CD14-positive monocyte (primary cell): ENCODE measurements around the gene ABCA4. TPM values are rescaled to one million over a fixed set of nuclear protein-coding genes. Genes with fewer than 3 reads are reported as not detected.

Experiments used
- DNase-seq, 3 donors: peaks; one replicate each; pipeline ENCODE4 v3.0.0-alpha.2; 2011 to 2022
- H2AFZ ChIP-seq: 2 replicates; pipeline ENCODE4 v1.6.0; 2012; ENCODE audit warnings: mild to moderate bottlenecking, low read depth, low read length, inconsistent platforms; ENCODE audit not compliant: insufficient read depth, poor library complexity, severe bottlenecking
- H3K27ac ChIP-seq, 2 donors: 1 replicate in 1 of 2; 2 replicates in 1 of 2; pipeline ENCODE4 v1.5.1; 2012 to 2013; ENCODE audit warnings: low read length in 2 of 2, control low read depth in 1 of 2, inconsistent platforms in 1 of 2, low read depth in 1 of 2, mild to moderate bottlenecking in 1 of 2
- H3K27me3 ChIP-seq, 2 donors: one replicate each; pipeline versions ENCODE4 v1.6.0 to v1.6.1; 2011 to 2013; ENCODE audit warnings: low read length in 2 of 2; ENCODE audit not compliant: control insufficient read depth in 2 of 2, insufficient read depth in 2 of 2
- H3K36me3 ChIP-seq, 2 donors: replicated peaks in 1 of 2; 1 replicate in 1 of 2; 2 replicates in 1 of 2; pipeline versions ENCODE4 v1.5.1 to v1.6.1; 2012 to 2013; ENCODE audit warnings: low read length in 2 of 2, control low read depth in 1 of 2, inconsistent platforms in 1 of 2, mild to moderate bottlenecking in 1 of 2; ENCODE audit not compliant: insufficient read depth in 2 of 2, control insufficient read depth in 1 of 2
- H3K4me1 ChIP-seq, 2 donors: 1 replicate in 1 of 2; 2 replicates in 1 of 2; pipeline versions ENCODE4 v1.5.1 to v1.6.1; 2012 to 2013; ENCODE audit warnings: low read length in 2 of 2, control low read depth in 1 of 2, inconsistent platforms in 1 of 2, mild to moderate bottlenecking in 1 of 2, moderate library complexity in 1 of 2; ENCODE audit not compliant: insufficient read depth in 2 of 2, control insufficient read depth in 1 of 2
- H3K4me2 ChIP-seq: replicated peaks from 2 replicates; pipeline ENCODE3; 2012; ENCODE audit warnings: low read length, moderate library complexity, mild to moderate bottlenecking; ENCODE audit not compliant: poor library complexity, severe bottlenecking; ENCODE audit errors: extremely low read depth
- H3K4me3 ChIP-seq, 3 experiments: fragments of 200-600 bp in 1 of 3; sonication (generic) in 1 of 3; replicated peaks in 1 of 3; 1 replicate in 2 of 3; 2 replicates in 1 of 3; pipeline ENCODE4 v1.5.1; 2011 to 2013; ENCODE audit warnings: low read length in 3 of 3, mild to moderate bottlenecking in 3 of 3, control low read depth in 2 of 3, low read depth in 2 of 3, inconsistent platforms in 1 of 3, moderate library complexity in 1 of 3
- H3K79me2 ChIP-seq: 2 replicates; pipeline ENCODE4 v1.6.0; 2012; ENCODE audit warnings: mild to moderate bottlenecking, control low read depth, inconsistent platforms, low read length, moderate library complexity; ENCODE audit not compliant: insufficient read depth
- H3K9ac ChIP-seq: 2 replicates; pipeline ENCODE4 v1.6.0; 2017; ENCODE audit warnings: low read length, mild to moderate bottlenecking; ENCODE audit not compliant: insufficient read depth, poor library complexity, severe bottlenecking
- H3K9me3 ChIP-seq, 2 donors: replicated peaks in 1 of 2; 1 replicate in 1 of 2; 2 replicates in 1 of 2; pipeline versions ENCODE4 v1.5.1 to v1.6.1; 2012 to 2013; ENCODE audit warnings: low read length in 2 of 2, control low read depth in 1 of 2; ENCODE audit not compliant: control insufficient read depth in 1 of 2, insufficient read depth in 1 of 2
- H4K20me1 ChIP-seq: 2 replicates; pipeline ENCODE4 v1.6.0; 2012; ENCODE audit warnings: mild to moderate bottlenecking, low read length, control low read depth, moderate library complexity; ENCODE audit not compliant: insufficient read depth
- H3K27ac Mint-ChIP-seq, 7 donors: one replicate each; pipeline ENCODE4 v1.8.0; 2020; ENCODE audit warnings: mild to moderate bottlenecking in 7 of 7, mixed read lengths in 7 of 7, moderate library complexity in 6 of 7, inconsistent platforms in 2 of 7
- H3K27me3 Mint-ChIP-seq, 3 donors: one replicate each; pipeline ENCODE4 v1.8.0; 2021 to 2022; ENCODE audit warnings: low read depth in 3 of 3, mild to moderate bottlenecking in 3 of 3, mixed read lengths in 3 of 3, moderate library complexity in 3 of 3, inconsistent platforms in 1 of 3
- H3K36me3 Mint-ChIP-seq, 2 donors: one replicate each; pipeline ENCODE4 v1.8.0; 2020; ENCODE audit warnings: mixed read lengths in 2 of 2, inconsistent platforms in 1 of 2, mild to moderate bottlenecking in 1 of 2
- H3K4me1 Mint-ChIP-seq: one replicate; pipeline ENCODE4 v1.8.0; 2020; ENCODE audit warnings: mild to moderate bottlenecking, mixed read lengths
- H3K4me3 Mint-ChIP-seq, 2 donors: one replicate each; pipeline ENCODE4 v1.8.0; 2020; ENCODE audit warnings: mild to moderate bottlenecking in 2 of 2, mixed read lengths in 2 of 2, moderate library complexity in 1 of 2
- H3K9me3 Mint-ChIP-seq, 7 donors: one replicate each; pipeline ENCODE4 v1.8.0; 2020 to 2022; ENCODE audit warnings: mixed read lengths in 7 of 7, mild to moderate bottlenecking in 6 of 7, moderate library complexity in 6 of 7, inconsistent platforms in 2 of 7
- WGBS: methylation state at CpG from one replicate; pipeline ENCODE4 v1.1.5; 2013; ENCODE audit warnings: missing lambda C conversion rate; ENCODE audit not compliant: insufficient coverage; 5-methylcytosine and 5-hydroxymethylcytosine counted together
- intact Hi-C, 2 donors: fragments of 100-400 bp; cut with micrococcal nuclease; formaldehyde crosslinking; loops; one replicate each; pipeline versions ENCODE4 v1.15.0 to v1.15.1; 2023
- polyA plus RNA-seq, 3 donors: library from polyadenylated mRNA; depleted of rRNA in 1 of 3; unstranded in 2 of 3; stranded (reverse) in 1 of 3; fragments of 300-500 nt in 2 of 3; fragments of >200 nt in 1 of 3; fragmentation: Illumina TruSeq in 2 of 3; gene quantifications; 1 replicate in 2 of 3; 2 replicates in 1 of 3; pipeline ENCODE4 v1.2.3, GENCODE V29; 2012 to 2021
- TF ChIP-seq, protein P1 (sequence below): fragments of 200-600 bp; IDR thresholded peaks from one replicate; pipeline ENCODE4 v1.8.0; 2022; ENCODE audit warnings: antibody characterized with exemption, mild to moderate bottlenecking

ABCA4 gene
- polyA plus RNA-seq, 3 donors = not detected

DNA sequence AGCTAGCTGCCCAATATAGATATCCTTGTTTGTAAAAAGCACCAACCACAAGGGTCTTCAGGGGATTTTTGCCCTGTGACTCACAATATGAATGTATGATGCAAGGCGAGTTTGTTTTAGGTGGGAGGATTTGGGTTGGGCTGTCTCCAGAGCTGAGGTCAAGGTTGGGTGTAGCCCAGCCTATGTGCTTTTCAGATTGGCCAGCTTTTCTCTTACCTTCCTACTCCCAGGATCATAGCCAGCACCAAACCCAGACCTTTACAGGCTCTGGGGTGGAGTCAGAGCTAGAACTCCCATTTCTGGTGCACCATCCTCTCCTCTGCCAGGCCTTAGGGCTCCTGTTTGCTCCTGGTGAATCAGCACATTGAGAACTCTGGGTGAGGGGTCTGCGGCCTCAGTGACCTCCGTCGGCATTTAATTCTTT lies 156.2 kb downstream of the ABCA4 start:
- no peak for DNase-seq
- H2AFZ ChIP-seq = no peak overlapping the region
- no peaks in the 10 kb centered on the region for H3K9me3 ChIP-seq
- no peaks in the 10 kb centered on the region for H4K20me1 ChIP-seq
- no peaks in the 10 kb centered on the region for H3K36me3 ChIP-seq
- H3K4me2 ChIP-seq = no peak overlapping the region
- no peaks in the 10 kb centered on the region for H3K36me3 Mint-ChIP-seq
- no peaks in the 10 kb centered on the region for H3K4me1 ChIP-seq
- WGBS = 100% methylated on average over 3 of the region's 4 CpGs
- H3K4me1 Mint-ChIP-seq = no peaks in the 10 kb centered on the region
- no peak overlapping the region for H3K4me3 Mint-ChIP-seq
- H3K27me3 Mint-ChIP-seq = no peaks in the 10 kb centered on the region
- peaks cover 0 to 4% (median 0%) of the 10 kb centered on the region in 7 donors for H3K9me3 Mint-ChIP-seq
- H3K27ac ChIP-seq = no peak overlapping the region
- no peak overlapping the region for H3K4me3 ChIP-seq
- H3K27ac Mint-ChIP-seq = peak overlapping the region in 1 of 7 donors; percentile 71
- intact Hi-C loops = no loop called here
- no peaks in the 10 kb centered on the region for H3K79me2 ChIP-seq
- no peaks in the 10 kb centered on the region for H3K27me3 ChIP-seq
- TF ChIP-seq, protein P1, sequence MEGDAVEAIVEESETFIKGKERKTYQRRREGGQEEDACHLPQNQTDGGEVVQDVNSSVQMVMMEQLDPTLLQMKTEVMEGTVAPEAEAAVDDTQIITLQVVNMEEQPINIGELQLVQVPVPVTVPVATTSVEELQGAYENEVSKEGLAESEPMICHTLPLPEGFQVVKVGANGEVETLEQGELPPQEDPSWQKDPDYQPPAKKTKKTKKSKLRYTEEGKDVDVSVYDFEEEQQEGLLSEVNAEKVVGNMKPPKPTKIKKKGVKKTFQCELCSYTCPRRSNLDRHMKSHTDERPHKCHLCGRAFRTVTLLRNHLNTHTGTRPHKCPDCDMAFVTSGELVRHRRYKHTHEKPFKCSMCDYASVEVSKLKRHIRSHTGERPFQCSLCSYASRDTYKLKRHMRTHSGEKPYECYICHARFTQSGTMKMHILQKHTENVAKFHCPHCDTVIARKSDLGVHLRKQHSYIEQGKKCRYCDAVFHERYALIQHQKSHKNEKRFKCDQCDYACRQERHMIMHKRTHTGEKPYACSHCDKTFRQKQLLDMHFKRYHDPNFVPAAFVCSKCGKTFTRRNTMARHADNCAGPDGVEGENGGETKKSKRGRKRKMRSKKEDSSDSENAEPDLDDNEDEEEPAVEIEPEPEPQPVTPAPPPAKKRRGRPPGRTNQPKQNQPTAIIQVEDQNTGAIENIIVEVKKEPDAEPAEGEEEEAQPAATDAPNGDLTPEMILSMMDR = no peak
- no peak overlapping the region for H3K9ac ChIP-seq

DNA sequence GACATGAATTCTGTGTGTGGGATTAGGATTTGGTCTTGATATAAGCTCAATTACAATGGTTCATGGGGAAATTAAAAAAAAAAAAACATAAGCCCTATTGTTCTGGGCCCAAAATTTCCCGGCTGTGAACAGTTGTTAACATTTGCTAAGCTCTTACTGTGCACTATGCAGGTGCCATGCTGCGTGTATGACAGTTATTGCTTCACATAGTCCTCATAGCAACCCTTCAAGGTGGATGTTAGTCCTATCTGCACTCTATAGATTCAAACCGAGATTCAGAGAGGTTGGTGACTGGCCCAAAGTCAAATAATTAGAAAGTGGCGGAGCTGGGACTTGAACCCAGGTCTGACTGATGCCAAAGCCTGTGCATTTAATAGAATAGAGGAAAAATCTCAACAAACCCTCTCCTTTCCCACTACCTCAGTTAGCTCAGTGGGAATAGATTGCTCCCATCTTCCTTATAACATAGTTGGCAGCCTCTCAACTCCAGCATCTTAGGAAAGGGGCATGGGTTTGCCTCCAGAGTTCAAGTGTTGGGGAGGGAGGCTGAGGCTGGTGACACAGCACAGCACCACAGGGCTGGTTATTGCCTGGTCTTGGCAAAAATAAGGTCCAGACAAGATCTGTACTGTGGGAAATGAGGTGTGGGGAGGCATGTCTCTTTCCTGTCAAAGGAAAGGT lies 156.7 kb downstream of the ABCA4 start:
- intact Hi-C loops = no loop called here
- WGBS = 100% methylated on average over 1 of the region's 4 CpGs
- no peaks in the 10 kb centered on the region for H3K36me3 Mint-ChIP-seq
- H3K9me3 Mint-ChIP-seq = peaks cover 0 to 4% (median 0%) of the 10 kb centered on the region in 7 donors
- H3K4me3 Mint-ChIP-seq = no peak overlapping the region
- Histone ChIP-seq H3K4me2 (no peak overlapping the region), H4K20me1 (no peaks in the 10 kb centered on the region), H3K36me3 (no peaks in the 10 kb centered on the region), H3K9ac (no peak overlapping the region), H3K27me3 (no peaks in the 10 kb centered on the region), H3K9me3 (no peaks in the 10 kb centered on the region), H3K27ac (no peak overlapping the region), H3K4me3 (no peak overlapping the region), H3K79me2 (no peaks in the 10 kb centered on the region), H3K4me1 (peaks cover 2% of the 10 kb centered on the region in 2 donors), H2AFZ (no peak overlapping the region)
- no peak overlapping the region for H3K27ac Mint-ChIP-seq
- DNase-seq = no peak
- no peaks in the 10 kb centered on the region for H3K27me3 Mint-ChIP-seq
- H3K4me1 Mint-ChIP-seq = peaks cover 4% of the 10 kb centered on the region
- TF ChIP-seq, protein P1 = no peak
